Measurements from ENCODE around the gene USP47. TPM values are rescaled to one million over a fixed set of nuclear protein-coding genes. Genes with fewer than 3 reads are reported as not detected.

USP47 gene
- total and polyA plus RNA-seq, 2 of the 13 experiments (the other 11 are each of a cell fraction or from before 2014, with no cell fraction given): 12.2 to 52.7 TPM

DNA sequence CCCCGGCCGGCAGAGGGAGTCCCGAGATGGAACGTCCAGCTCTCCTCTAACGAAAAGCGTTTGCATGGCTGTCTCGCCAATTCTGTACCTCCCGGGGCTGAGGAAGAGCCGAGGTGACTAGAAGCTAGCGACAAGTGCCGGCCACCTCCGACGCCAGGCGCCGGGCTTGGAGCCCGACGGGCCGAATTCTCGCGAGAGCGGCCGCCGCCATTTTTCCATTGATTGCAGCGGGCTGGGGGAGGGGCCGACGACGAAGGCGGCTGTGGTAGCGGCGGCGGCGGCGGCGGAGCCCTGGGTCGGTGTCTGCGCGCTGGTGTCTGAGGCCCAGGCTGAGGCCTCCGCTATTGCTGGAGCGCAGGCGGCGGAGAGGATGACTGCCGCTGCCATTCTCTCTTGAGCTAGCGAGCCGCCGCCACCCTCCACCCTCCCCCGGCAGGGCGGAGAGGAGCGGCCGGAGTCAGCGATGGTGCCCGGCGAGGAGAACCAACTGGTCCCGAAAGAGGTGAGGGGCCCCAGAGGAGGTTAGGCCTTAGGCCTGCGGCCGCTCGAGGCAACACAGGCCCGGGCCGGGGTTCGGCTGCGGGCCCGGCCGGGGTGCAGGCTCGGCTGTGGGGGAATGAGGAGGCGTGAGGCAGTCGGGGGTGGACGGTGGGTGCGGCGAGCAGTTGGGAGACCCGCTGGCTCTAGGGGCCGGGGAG is at the start of gene USP47 (continued):
- TF ChIP-seq, protein P1, sequence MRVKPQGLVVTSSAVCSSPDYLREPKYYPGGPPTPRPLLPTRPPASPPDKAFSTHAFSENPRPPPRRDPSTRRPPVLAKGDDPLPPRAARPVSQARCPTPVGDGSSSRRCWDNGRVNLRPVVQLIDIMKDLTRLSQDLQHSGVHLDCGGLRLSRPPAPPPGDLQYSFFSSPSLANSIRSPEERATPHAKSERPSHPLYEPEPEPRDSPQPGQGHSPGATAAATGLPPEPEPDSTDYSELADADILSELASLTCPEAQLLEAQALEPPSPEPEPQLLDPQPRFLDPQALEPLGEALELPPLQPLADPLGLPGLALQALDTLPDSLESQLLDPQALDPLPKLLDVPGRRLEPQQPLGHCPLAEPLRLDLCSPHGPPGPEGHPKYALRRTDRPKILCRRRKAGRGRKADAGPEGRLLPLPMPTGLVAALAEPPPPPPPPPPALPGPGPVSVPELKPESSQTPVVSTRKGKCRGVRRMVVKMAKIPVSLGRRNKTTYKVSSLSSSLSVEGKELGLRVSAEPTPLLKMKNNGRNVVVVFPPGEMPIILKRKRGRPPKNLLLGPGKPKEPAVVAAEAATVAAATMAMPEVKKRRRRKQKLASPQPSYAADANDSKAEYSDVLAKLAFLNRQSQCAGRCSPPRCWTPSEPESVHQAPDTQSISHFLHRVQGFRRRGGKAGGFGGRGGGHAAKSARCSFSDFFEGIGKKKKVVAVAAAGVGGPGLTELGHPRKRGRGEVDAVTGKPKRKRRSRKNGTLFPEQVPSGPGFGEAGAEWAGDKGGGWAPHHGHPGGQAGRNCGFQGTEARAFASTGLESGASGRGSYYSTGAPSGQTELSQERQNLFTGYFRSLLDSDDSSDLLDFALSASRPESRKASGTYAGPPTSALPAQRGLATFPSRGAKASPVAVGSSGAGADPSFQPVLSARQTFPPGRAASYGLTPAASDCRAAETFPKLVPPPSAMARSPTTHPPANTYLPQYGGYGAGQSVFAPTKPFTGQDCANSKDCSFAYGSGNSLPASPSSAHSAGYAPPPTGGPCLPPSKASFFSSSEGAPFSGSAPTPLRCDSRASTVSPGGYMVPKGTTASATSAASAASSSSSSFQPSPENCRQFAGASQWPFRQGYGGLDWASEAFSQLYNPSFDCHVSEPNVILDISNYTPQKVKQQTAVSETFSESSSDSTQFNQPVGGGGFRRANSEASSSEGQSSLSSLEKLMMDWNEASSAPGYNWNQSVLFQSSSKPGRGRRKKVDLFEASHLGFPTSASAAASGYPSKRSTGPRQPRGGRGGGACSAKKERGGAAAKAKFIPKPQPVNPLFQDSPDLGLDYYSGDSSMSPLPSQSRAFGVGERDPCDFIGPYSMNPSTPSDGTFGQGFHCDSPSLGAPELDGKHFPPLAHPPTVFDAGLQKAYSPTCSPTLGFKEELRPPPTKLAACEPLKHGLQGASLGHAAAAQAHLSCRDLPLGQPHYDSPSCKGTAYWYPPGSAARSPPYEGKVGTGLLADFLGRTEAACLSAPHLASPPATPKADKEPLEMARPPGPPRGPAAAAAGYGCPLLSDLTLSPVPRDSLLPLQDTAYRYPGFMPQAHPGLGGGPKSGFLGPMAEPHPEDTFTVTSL (CRISPR knock-in tag; IDR thresholded peaks at IDR 0.05; ENCODE audit: borderline replicate concordance): no peak; the same call in 1 of the 2 replicates
- peak; percentile 90; the same call in 1 of the 2 replicates for TF ChIP-seq ZNF563 (CRISPR knock-in tag; IDR thresholded peaks at IDR 0.05)
- TF ChIP-seq HDAC6 (IDR thresholded peaks at IDR 0.05; ENCODE audit: low read depth, low read length): no peak
- peak; percentile 70; the same call in 1 of the 2 replicates for TF ChIP-seq ZNF430 (CRISPR knock-in tag; IDR thresholded peaks at IDR 0.05)
- TF ChIP-seq, protein P2, sequence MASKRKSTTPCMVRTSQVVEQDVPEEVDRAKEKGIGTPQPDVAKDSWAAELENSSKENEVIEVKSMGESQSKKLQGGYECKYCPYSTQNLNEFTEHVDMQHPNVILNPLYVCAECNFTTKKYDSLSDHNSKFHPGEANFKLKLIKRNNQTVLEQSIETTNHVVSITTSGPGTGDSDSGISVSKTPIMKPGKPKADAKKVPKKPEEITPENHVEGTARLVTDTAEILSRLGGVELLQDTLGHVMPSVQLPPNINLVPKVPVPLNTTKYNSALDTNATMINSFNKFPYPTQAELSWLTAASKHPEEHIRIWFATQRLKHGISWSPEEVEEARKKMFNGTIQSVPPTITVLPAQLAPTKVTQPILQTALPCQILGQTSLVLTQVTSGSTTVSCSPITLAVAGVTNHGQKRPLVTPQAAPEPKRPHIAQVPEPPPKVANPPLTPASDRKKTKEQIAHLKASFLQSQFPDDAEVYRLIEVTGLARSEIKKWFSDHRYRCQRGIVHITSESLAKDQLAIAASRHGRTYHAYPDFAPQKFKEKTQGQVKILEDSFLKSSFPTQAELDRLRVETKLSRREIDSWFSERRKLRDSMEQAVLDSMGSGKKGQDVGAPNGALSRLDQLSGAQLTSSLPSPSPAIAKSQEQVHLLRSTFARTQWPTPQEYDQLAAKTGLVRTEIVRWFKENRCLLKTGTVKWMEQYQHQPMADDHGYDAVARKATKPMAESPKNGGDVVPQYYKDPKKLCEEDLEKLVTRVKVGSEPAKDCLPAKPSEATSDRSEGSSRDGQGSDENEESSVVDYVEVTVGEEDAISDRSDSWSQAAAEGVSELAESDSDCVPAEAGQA (IDR thresholded peaks at IDR 0.05; ENCODE audit: low read depth): peak; percentile 88; the same call in 1 of the 2 replicates
- TF ChIP-seq, protein P2 (CRISPR knock-in tag; IDR thresholded peaks at IDR 0.05; ENCODE audit: borderline replicate concordance): 0 out of 2 replicates have a peak, but pooled peaks have one; percentile 19
- TF ChIP-seq ATRX (CRISPR knock-in tag; IDR thresholded peaks at IDR 0.05; ENCODE audit: borderline replicate concordance): no peak; the same call in 1 of the 2 replicates
- TF ChIP-seq, protein P3, sequence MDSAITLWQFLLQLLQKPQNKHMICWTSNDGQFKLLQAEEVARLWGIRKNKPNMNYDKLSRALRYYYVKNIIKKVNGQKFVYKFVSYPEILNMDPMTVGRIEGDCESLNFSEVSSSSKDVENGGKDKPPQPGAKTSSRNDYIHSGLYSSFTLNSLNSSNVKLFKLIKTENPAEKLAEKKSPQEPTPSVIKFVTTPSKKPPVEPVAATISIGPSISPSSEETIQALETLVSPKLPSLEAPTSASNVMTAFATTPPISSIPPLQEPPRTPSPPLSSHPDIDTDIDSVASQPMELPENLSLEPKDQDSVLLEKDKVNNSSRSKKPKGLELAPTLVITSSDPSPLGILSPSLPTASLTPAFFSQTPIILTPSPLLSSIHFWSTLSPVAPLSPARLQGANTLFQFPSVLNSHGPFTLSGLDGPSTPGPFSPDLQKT (CRISPR knock-in tag; IDR thresholded peaks at IDR 0.05; ENCODE audit: borderline replicate concordance): no peak
- TF ChIP-seq XBP1 (CRISPR knock-in tag; IDR thresholded peaks at IDR 0.05): no peak
- TF ChIP-seq SMAD9 (CRISPR knock-in tag; IDR thresholded peaks at IDR 0.05): peak; percentile 10; the same call in 1 of the 2 replicates
- TF ChIP-seq ZNF530 (CRISPR knock-in tag; IDR thresholded peaks at IDR 0.05; ENCODE audit: low read depth): no peak
- TF ChIP-seq, protein P4, sequence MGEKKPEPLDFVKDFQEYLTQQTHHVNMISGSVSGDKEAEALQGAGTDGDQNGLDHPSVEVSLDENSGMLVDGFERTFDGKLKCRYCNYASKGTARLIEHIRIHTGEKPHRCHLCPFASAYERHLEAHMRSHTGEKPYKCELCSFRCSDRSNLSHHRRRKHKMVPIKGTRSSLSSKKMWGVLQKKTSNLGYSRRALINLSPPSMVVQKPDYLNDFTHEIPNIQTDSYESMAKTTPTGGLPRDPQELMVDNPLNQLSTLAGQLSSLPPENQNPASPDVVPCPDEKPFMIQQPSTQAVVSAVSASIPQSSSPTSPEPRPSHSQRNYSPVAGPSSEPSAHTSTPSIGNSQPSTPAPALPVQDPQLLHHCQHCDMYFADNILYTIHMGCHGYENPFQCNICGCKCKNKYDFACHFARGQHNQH (CRISPR knock-in tag; IDR thresholded peaks at IDR 0.05): peak; percentile 72
- TF ChIP-seq, protein P5, sequence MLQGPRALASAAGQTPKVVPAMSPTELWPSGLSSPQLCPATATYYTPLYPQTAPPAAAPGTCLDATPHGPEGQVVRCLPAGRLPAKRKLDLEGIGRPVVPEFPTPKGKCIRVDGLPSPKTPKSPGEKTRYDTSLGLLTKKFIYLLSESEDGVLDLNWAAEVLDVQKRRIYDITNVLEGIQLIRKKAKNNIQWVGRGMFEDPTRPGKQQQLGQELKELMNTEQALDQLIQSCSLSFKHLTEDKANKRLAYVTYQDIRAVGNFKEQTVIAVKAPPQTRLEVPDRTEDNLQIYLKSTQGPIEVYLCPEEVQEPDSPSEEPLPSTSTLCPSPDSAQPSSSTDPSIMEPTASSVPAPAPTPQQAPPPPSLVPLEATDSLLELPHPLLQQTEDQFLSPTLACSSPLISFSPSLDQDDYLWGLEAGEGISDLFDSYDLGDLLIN (CRISPR knock-in tag; IDR thresholded peaks at IDR 0.05; ENCODE audit: borderline replicate concordance): no peak
